Vagina (tissue), 2 donors: ENCODE data around the gene NLGN4X. TPM values are rescaled to one million over a fixed set of nuclear protein-coding genes. Genes with fewer than 3 reads are reported as not detected.

Experiments used
- DNase-seq, 2 donors: peaks; one replicate each; pipeline ENCODE4 v3.0.0-alpha.2; 2017; ENCODE audit errors: extremely low spot score in 2 of 2
- H3K27ac ChIP-seq: fragments of 200-600 bp; sonication (generic); one replicate; pipeline ENCODE4 v1.5.1; 2019
- H3K27me3 ChIP-seq: fragments of 200-600 bp; sonication (generic); one replicate; pipeline ENCODE4 v1.5.1; 2019
- H3K36me3 ChIP-seq, 2 donors: fragments of 200-600 bp; sonication (generic); one replicate each; pipeline ENCODE4 v1.5.1; 2017 to 2019
- H3K4me1 ChIP-seq: fragments of 200-600 bp; sonication (generic); one replicate; pipeline ENCODE4 v1.5.1; 2019
- H3K4me3 ChIP-seq, 2 donors: fragments of 200-600 bp; sonication (generic); 1 replicate in 1 of 2; 2 replicates in 1 of 2; pipeline ENCODE4 v1.5.1; 2016 to 2019
- H3K9me3 ChIP-seq: fragments of 200-600 bp; sonication (generic); one replicate; pipeline ENCODE4 v1.5.1; 2019
- CTCF ChIP-seq, 3 experiments: fragments of 450-650 bp in 2 of 3; fragments of 200-600 bp in 1 of 3; sonication (generic) in 1 of 3; IDR thresholded peaks; one replicate each; pipeline ENCODE4 v1.5.1; 2017 to 2019; ENCODE audit warnings: antibody characterized with exemption in 3 of 3, mild to moderate bottlenecking in 2 of 3, moderate library complexity in 2 of 3
- POLR2A ChIP-seq, 2 donors: fragments of 450-650 bp; IDR thresholded peaks; one replicate each; pipeline ENCODE4 v1.6.1; 2017; ENCODE audit warnings: antibody characterized with exemption in 2 of 2, mild to moderate bottlenecking in 2 of 2, moderate library complexity in 2 of 2
- POLR2AphosphoS5 ChIP-seq, 2 donors: sonication (generic); formaldehyde crosslinking; IDR thresholded peaks; one replicate each; pipeline ENCODE4 v1.9.0; 2017; ENCODE audit warnings: antibody characterized with exemption in 2 of 2, mild to moderate bottlenecking in 2 of 2, low read depth in 1 of 2; ENCODE audit not compliant: insufficient read depth in 1 of 2
- intact Hi-C: fragments of 100-400 bp; cut with DNase I; formaldehyde crosslinking; loops from one replicate; pipeline ENCODE4 v1.15.1; 2023
- total RNA-seq: library from RNA; depleted of rRNA; stranded (reverse); fragments of >200 nt; gene quantifications from one replicate; pipeline ENCODE4 v1.2.3, GENCODE V29; 2016

Gene NLGN4X
- total RNA-seq, 1 donor from 2014 or later, result 2.5 TPM

DNA sequence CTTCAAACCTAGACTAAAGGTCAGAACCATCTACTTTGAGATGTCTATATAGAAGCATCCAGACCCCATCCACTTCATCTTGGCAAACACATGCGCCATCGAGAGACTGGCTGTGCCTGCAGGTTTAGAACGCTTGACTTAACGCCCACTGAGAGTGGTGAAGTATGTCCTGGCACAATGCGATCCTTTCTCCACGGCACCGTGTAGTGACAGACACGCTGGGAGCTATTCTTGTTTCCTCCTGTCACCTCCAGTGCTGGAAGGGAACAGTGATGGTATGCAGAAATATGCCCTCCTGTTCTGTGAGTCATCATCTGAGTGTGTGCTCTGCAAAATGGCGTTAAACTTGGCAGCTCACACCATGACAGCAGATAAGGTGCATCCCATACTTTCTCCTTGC is 330.2 kb downstream of the NLGN4X start:
- intact Hi-C loops, result no loop called here
- Histone ChIP-seq H3K9me3 (no peaks in the 10 kb centered on the region), H3K27ac (no peak overlapping the region), H3K4me1 (no peaks in the 10 kb centered on the region), H3K4me3 (no peak overlapping the region), H3K27me3 (no peaks in the 10 kb centered on the region), H3K36me3 (no peaks in the 10 kb centered on the region)
- DNase-seq, result no peak
- TF ChIP-seq POLR2AphosphoS5 (IDR thresholded peaks at IDR 0.05; ENCODE audit: insufficient read depth in 1 of 2, low read depth in 1 of 2) (no peak), CTCF (IDR thresholded peaks at IDR 0.05) (no peak), POLR2A (IDR thresholded peaks at IDR 0.05) (no peak)

- no peaks in the 10 kb centered on the region for H3K4me1 ChIP-seq
- H3K4me3 ChIP-seq, result no peak overlapping the region
- DNase-seq, result no peak
- no peaks in the 10 kb centered on the region for H3K36me3 ChIP-seq
- no peak overlapping the region for H3K27ac ChIP-seq
- TF ChIP-seq POLR2AphosphoS5 (IDR thresholded peaks at IDR 0.05; ENCODE audit: insufficient read depth in 1 of 2, low read depth in 1 of 2) (no peak), CTCF (IDR thresholded peaks at IDR 0.05) (no peak), POLR2A (IDR thresholded peaks at IDR 0.05) (no peak)
- H3K27me3 ChIP-seq, result no peaks in the 10 kb centered on the region
- intact Hi-C loops, result no loop called here
- H3K9me3 ChIP-seq, result no peaks in the 10 kb centered on the region
Observed at GRCh38 chrX:5891378-5891777, 337.3 kb downstream of the NLGN4X start.

- intact Hi-C loops, result no loop called here
- no peaks in the 10 kb centered on the region for H3K27me3 ChIP-seq
- no peaks in the 10 kb centered on the region for H3K9me3 ChIP-seq
- no peak overlapping the region for H3K27ac ChIP-seq
- DNase-seq, result no peak
- no peak overlapping the region for H3K4me3 ChIP-seq
- no peaks in the 10 kb centered on the region for H3K36me3 ChIP-seq
- no peak for TF ChIP-seq POLR2AphosphoS5 (IDR thresholded peaks at IDR 0.05; ENCODE audit: insufficient read depth in 1 of 2, low read depth in 1 of 2)
- no peak for TF ChIP-seq CTCF (IDR thresholded peaks at IDR 0.05)
- no peak for TF ChIP-seq POLR2A (IDR thresholded peaks at IDR 0.05)
- H3K4me1 ChIP-seq, result no peaks in the 10 kb centered on the region
Observed at GRCh38 chrX:5876984-5877596, 351.6 kb downstream of the NLGN4X start.

- H3K9me3 ChIP-seq, result no peaks in the 10 kb centered on the region
- no peaks in the 10 kb centered on the region for H3K27me3 ChIP-seq
- H3K4me1 ChIP-seq, result no peaks in the 10 kb centered on the region
- TF ChIP-seq POLR2A (IDR thresholded peaks at IDR 0.05) (no peak), POLR2AphosphoS5 (IDR thresholded peaks at IDR 0.05; ENCODE audit: insufficient read depth in 1 of 2, low read depth in 1 of 2) (no peak), CTCF (IDR thresholded peaks at IDR 0.05) (no peak)
- DNase-seq, result no peak
- no peak overlapping the region for H3K27ac ChIP-seq
- no peaks in the 10 kb centered on the region for H3K36me3 ChIP-seq
- H3K4me3 ChIP-seq, result no peak overlapping the region
- intact Hi-C loops, result no loop called here
Observed at GRCh38 chrX:5870238-5870637, 358.4 kb downstream of the NLGN4X start.

DNA sequence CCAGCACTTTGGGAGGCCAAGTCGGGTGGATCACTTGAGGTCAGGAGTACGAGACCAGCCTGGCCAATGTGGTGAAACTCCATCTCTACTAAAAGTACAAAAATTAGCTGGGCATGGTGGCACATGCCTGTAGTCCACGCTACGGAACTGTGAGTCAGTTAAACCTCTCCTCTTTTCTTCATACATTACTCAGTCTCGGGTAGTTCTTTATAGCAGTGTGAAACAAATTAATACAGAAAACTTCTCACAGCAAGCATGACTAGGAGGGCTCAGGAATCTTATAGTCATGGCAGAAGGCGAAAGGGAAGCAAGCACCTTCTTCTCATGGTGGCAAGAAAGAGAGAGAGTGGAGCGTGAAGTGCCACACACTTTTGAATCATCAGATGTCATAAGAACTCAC is 358.9 kb downstream of the NLGN4X start:
- no peaks in the 10 kb centered on the region for H3K27me3 ChIP-seq
- H3K9me3 ChIP-seq, result no peaks in the 10 kb centered on the region
- intact Hi-C loops, result no loop called here
- TF ChIP-seq POLR2AphosphoS5 (IDR thresholded peaks at IDR 0.05; ENCODE audit: insufficient read depth in 1 of 2, low read depth in 1 of 2) (no peak), POLR2A (IDR thresholded peaks at IDR 0.05) (no peak), CTCF (IDR thresholded peaks at IDR 0.05) (no peak)
- H3K27ac ChIP-seq, result no peak overlapping the region
- no peak for DNase-seq
- H3K4me3 ChIP-seq, result no peak overlapping the region
- H3K4me1 ChIP-seq, result no peaks in the 10 kb centered on the region
- H3K36me3 ChIP-seq, result no peaks in the 10 kb centered on the region
